Measurements from ENCODE around the gene DNAL4. TPM values are rescaled to one million over a fixed set of nuclear protein-coding genes. Genes with fewer than 3 reads are reported as not detected.

Gene DNAL4, protein sequence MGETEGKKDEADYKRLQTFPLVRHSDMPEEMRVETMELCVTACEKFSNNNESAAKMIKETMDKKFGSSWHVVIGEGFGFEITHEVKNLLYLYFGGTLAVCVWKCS
- total RNA-seq, result 20.5 and 23.1 TPM in 2 replicates

DNA sequence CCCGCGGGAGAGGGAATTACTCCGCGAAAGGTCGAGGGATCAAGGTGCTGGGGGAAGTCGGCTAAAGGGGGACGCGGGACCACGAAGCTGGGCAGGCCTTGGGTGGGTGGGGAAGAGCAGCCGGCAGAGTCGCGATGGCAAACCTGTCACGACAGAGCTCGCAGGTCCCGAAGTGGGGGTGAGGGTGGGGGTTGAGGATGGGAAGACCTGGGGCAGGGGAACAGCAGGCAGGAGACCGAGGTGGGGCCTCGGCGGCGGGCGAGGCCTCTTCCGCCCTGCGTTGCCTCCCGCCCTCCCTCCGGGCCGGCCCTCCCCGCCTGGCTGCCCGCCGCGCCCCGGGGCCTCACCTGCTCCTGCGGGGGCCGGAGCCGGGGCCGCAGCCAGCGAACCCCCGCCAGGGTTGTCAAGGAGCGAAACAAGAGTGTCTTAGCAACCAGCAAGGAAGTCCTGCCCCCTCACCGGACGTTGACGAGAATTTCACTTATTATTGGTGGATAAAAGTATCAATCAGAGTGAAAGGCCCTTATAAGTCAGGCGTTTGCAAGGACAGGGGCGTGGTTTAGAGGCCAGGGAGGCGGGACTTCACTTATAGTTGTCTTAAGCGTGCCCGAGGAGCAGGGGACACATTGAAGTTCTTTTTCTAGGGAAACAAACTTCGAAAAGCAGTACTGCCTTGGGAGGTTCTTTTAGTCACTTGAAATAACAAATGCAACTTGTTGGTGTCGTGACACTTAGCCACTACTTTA, at the start of gene DNAL4:
Gene DNAL4 (minus strand): TSS at position 423 of the 746 bp plus-strand sequence. CDS start 11,412 bp downstream, outside the sequence.

DNA sequence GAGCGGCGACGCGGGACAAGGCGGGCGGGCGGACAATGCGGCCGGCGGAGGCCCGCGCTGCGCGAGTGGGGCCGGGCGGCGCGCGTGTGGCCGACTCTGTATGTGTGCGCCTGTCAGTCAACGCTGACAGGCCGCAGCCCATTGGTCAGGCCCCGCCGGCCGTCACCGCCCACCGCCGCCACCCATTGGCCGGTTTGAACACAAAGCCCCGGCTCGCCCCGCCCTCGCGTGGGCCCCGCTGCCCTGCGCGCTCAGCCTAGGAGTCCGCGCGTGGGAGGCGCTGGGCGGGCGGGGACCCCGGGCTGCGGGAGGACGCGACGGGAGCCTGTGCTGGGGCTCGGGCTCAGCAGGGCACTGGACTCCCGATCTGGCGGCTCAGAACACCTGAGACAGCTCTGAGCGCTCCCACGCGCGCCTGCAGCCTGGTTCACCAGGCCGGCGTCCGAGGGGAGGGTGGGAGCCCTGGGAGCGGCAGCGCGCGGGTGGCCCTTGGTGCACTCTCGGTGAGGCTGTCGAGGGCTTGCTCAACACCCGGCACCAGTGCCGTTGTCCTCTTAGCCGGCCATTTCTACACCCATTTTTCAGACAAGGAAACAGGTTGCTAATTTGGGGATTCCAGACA, 37.9 kb downstream of the DNAL4 start, which contains the start of gene SUN2:
Gene SUN2 (minus strand): TSS at position 88 of the 622 bp plus-strand sequence. CDS start 3,370 bp downstream, outside the sequence.

Other genes with a start within 250 kb of the DNAL4 start
- gene DMC1, start 224.0 kb downstream of the DNAL4 start, total RNA-seq, result 1.6 and 24.8 TPM in 2 replicates
- 0.98 and 2.6 TPM in 2 replicates for gene FAM227A, start 137.8 kb downstream of the DNAL4 start, total RNA-seq
- gene CBY1, start 137.5 kb downstream of the DNAL4 start, total RNA-seq, result 24.1 and 30.4 TPM in 2 replicates
- 72.0 and 78.9 TPM in 2 replicates for gene TOMM22, start 112.2 kb downstream of the DNAL4 start, total RNA-seq
- 39.9 and 62.0 TPM in 2 replicates for gene JOSD1, start 93.2 kb downstream of the DNAL4 start, total RNA-seq
- gene GTPBP1, start 88.2 kb downstream of the DNAL4 start, total RNA-seq, result 19.3 and 29.7 TPM in 2 replicates
- 81.4 and 85.8 TPM in 2 replicates for gene SUN2, start 38.1 kb downstream of the DNAL4 start, total RNA-seq
- gene NPTXR, start 49.9 kb upstream of the DNAL4 start, total RNA-seq, result 0.19 and 0.21 TPM in 2 replicates
- 12.4 and 19.2 TPM in 2 replicates for gene CBX6, start 78.1 kb upstream of the DNAL4 start, total RNA-seq
- 0.49 TPM in 1 of 2 replicates, not detected in the other for gene APOBEC3A, start 163.5 kb upstream of the DNAL4 start, total RNA-seq
- 0.70 and 1.3 TPM in 2 replicates for gene APOBEC3B, start 188.2 kb upstream of the DNAL4 start, total RNA-seq
- 18.8 and 27.0 TPM in 2 replicates for gene APOBEC3C, start 220.1 kb upstream of the DNAL4 start, total RNA-seq
- gene APOBEC3D, start 227.0 kb upstream of the DNAL4 start, total RNA-seq, result 0.14 TPM in 1 of 2 replicates, not detected in the other
- 2.1 and 4.2 TPM in 2 replicates for gene APOBEC3F, start 246.7 kb upstream of the DNAL4 start, total RNA-seq

Measured in airway epithelial cell (primary cell).